Stomach (tissue), 4 donors: ENCODE measurements around the gene ASS1.

Experiments
- POLR2AphosphoS5 ChIP-seq, 3 donors: sonication (generic); formaldehyde crosslinking; IDR thresholded peaks; one replicate each; pipeline ENCODE4 v1.6.1; 2016; ENCODE audit warnings: antibody characterized with exemption in 3 of 3
- TF ChIP-seq, protein P1 (sequence below), 7 experiments: fragments of 450-650 bp in 4 of 7; fragments of 200-600 bp in 3 of 7; sonication (generic) in 3 of 7; IDR thresholded peaks; one replicate each; pipeline ENCODE4 v1.5.1; 2016 to 2019; ENCODE audit warnings: antibody characterized with exemption in 7 of 7, control low read depth in 2 of 7, mild to moderate bottlenecking in 1 of 7

DNA sequence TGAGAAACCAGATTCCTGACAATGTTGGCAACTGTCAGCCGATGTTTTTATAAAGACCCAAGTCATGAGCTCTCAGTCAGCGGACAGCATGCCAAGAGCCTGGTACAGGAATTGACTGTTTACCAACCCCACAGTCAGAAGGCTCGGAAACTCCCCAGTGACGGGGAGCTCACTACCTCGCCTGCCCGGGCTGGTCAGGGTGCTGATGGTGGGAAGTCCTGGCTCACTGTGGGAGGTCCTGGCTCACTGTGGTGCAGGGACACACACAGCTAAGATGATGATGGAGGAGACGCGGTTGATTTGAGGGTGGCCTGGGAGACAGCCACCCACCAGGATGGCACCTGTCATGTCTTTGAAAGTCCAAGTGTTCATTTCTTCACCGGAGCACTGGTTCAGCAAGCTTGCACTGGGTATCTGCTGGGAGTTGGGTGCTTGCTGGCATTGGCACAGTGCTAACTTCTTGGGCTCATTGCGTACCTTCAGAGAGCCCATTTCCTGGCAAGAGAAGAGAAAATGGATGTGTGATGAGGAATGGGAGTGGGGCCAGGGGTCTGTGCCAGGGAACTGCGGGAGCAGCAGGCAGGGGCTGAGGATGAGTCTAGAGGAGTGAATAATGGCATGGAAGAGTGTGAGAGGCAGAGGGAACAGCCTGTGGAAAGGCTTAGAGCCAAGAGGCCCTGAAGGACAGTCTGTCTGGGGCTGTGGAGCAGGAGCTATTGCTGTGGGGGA is 15.3 kb downstream of the ASS1 start:
- TF ChIP-seq, protein P1, sequence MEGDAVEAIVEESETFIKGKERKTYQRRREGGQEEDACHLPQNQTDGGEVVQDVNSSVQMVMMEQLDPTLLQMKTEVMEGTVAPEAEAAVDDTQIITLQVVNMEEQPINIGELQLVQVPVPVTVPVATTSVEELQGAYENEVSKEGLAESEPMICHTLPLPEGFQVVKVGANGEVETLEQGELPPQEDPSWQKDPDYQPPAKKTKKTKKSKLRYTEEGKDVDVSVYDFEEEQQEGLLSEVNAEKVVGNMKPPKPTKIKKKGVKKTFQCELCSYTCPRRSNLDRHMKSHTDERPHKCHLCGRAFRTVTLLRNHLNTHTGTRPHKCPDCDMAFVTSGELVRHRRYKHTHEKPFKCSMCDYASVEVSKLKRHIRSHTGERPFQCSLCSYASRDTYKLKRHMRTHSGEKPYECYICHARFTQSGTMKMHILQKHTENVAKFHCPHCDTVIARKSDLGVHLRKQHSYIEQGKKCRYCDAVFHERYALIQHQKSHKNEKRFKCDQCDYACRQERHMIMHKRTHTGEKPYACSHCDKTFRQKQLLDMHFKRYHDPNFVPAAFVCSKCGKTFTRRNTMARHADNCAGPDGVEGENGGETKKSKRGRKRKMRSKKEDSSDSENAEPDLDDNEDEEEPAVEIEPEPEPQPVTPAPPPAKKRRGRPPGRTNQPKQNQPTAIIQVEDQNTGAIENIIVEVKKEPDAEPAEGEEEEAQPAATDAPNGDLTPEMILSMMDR (IDR thresholded peaks at IDR 0.05), result no peak
- TF ChIP-seq POLR2AphosphoS5 (IDR thresholded peaks at IDR 0.05), result no peak
